Left lung (tissue), 10 donors: ENCODE data around the gene PARD6G. TPM values are rescaled to one million over a fixed set of nuclear protein-coding genes. Genes with fewer than 3 reads are reported as not detected.

Experiments used
- ATAC-seq: fragments of 200-7000 bp; cut with Tn5 transposase; one replicate; pipeline ENCODE4 v1.9.1; 2020; ENCODE audit warnings: moderate library complexity
- DNase-seq, 4 donors: peaks; one replicate each; pipeline ENCODE4 v3.0.0-alpha.2; 2013 to 2020
- H3K27ac ChIP-seq, 2 donors: fragments of 200-600 bp; sonication (generic) in 1 of 2; one replicate each; pipeline versions ENCODE4 v1.5.0 to v1.8.0; 2020 to 2021
- H3K27me3 ChIP-seq, 2 donors: fragments of 200-600 bp; sonication (generic) in 1 of 2; one replicate each; pipeline versions ENCODE4 v1.5.0 to v1.8.0; 2020 to 2021
- H3K36me3 ChIP-seq, 2 donors: fragments of 200-600 bp; sonication (generic) in 1 of 2; one replicate each; pipeline versions ENCODE4 v1.5.0 to v1.8.0; 2020 to 2021
- H3K4me1 ChIP-seq, 2 donors: fragments of 200-600 bp; one replicate each; pipeline ENCODE4 v1.8.0; 2021
- H3K4me3 ChIP-seq, 2 donors: fragments of 200-600 bp; sonication (generic) in 1 of 2; one replicate each; pipeline versions ENCODE4 v1.5.0 to v1.8.0; 2020 to 2021; ENCODE audit warnings: mild to moderate bottlenecking in 1 of 2
- H3K9me3 ChIP-seq, 2 donors: fragments of 200-600 bp; sonication (generic) in 1 of 2; one replicate each; pipeline versions ENCODE4 v1.5.0 to v1.8.0; 2020 to 2021
- intact Hi-C, 2 donors: fragments of 100-400 bp; cut with DNase I; formaldehyde crosslinking; loops; one replicate each; pipeline versions ENCODE4 v1.11.2 to v1.14.2; 2022
- polyA plus RNA-seq, 6 donors: library from polyadenylated mRNA; unstranded; fragments of 120-200 nt; gene quantifications; one replicate each; pipeline ENCODE4 v1.2.1, GENCODE V29; 2013; ENCODE audit not compliant: insufficient read length in 6 of 6
- total RNA-seq, 2 donors: library from RNA; stranded (reverse); fragmentation: NEBNext Ultra II Directional; extraction: Animal tissue kit (Norgen Biotek cat#: 25700); gene quantifications; one replicate each; pipeline ENCODE4 v1.2.1, GENCODE V29; 2021
- TF ChIP-seq, protein P1 (sequence below), 2 donors: fragments of 200-600 bp; sonication (generic) in 1 of 2; IDR thresholded peaks; one replicate each; pipeline versions ENCODE4 v1.5.0 to v1.8.0; 2021; ENCODE audit warnings: antibody characterized with exemption in 2 of 2
- donor health status: DM: no; HTN: yes; CAD: no.
- donor health status: DM: no; HTN: no; CAD: no.

PARD6G gene
- total and polyA plus RNA-seq, 8 donors: 6.9 to 25.2 (median 19.8) TPM

DNA sequence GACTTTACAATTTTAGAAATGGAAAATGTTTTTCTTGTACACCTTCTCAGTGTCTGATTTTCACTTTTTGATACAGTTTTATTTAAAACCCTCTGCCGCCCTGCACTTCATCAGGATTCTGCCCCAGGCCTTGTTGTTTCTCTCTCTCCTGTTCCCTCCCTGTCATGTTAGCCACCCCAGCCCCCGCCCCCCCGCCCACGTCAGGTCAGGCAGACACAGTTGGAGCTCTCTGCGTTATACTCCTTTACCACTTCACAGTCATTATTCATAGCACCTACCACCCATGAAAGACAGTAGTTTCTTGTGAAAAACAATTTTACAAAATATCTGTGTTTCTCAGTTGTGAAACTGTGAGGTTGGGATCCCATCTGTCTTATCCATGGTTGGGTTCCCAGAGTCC lies 116.8 kb downstream of the PARD6G start:
- H3K4me3 ChIP-seq: no peak overlapping the region
- H3K27me3 ChIP-seq: no peaks in the 10 kb centered on the region
- no peak for DNase-seq
- no peak overlapping the region for H3K27ac ChIP-seq
- TF ChIP-seq, protein P1, sequence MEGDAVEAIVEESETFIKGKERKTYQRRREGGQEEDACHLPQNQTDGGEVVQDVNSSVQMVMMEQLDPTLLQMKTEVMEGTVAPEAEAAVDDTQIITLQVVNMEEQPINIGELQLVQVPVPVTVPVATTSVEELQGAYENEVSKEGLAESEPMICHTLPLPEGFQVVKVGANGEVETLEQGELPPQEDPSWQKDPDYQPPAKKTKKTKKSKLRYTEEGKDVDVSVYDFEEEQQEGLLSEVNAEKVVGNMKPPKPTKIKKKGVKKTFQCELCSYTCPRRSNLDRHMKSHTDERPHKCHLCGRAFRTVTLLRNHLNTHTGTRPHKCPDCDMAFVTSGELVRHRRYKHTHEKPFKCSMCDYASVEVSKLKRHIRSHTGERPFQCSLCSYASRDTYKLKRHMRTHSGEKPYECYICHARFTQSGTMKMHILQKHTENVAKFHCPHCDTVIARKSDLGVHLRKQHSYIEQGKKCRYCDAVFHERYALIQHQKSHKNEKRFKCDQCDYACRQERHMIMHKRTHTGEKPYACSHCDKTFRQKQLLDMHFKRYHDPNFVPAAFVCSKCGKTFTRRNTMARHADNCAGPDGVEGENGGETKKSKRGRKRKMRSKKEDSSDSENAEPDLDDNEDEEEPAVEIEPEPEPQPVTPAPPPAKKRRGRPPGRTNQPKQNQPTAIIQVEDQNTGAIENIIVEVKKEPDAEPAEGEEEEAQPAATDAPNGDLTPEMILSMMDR (IDR thresholded peaks at IDR 0.05): no peak
- H3K4me1 ChIP-seq: no peaks in the 10 kb centered on the region
- intact Hi-C loops: no loop called here
- H3K36me3 ChIP-seq: peaks cover 4 to 27% of the 10 kb centered on the region in 2 donors
- H3K9me3 ChIP-seq: no peaks in the 10 kb centered on the region
- ATAC-seq: no peak

DNA sequence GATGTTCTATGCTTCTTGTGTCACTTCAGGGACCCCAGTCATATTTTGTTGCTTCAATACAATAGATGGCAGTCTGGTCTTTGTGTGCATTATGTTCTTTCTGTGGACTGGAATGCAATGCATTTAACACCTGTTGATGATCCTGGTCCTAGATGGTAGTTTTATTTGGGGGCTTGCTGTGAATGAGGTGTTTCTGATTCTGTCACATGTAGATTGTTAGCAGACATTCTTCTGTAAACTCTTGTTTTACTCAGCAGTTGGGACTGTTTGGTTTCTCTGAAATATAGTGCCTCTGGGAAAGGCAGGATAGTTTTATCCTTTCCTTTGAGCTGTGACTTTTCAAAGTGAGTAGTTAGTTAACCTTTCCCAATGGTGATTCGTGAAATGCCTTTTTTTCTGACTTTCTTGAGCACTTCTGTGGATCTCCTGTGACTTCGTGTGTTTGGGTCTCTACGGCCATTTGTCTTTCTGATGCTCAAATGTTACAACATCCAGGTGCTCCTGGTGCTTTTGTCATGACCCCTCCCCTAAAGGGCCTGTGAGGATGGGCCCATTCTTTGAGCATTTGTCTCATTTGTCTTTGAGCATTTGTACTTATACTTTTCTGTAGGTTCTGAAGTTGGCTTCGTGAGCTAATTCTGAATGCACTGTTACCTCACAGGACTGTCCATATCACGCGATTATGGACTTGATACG lies 117.5 kb downstream of the PARD6G start:
- Histone ChIP-seq H3K36me3 (peaks cover 4 to 21% of the 10 kb centered on the region in 2 donors), H3K4me3 (no peak overlapping the region), H3K9me3 (no peaks in the 10 kb centered on the region), H3K27me3 (no peaks in the 10 kb centered on the region), H3K27ac (no peak overlapping the region), H3K4me1 (no peaks in the 10 kb centered on the region)
- intact Hi-C loops: no loop called here
- no peak for DNase-seq
- TF ChIP-seq, protein P1 (IDR thresholded peaks at IDR 0.05): no peak
- ATAC-seq: no peak

DNA sequence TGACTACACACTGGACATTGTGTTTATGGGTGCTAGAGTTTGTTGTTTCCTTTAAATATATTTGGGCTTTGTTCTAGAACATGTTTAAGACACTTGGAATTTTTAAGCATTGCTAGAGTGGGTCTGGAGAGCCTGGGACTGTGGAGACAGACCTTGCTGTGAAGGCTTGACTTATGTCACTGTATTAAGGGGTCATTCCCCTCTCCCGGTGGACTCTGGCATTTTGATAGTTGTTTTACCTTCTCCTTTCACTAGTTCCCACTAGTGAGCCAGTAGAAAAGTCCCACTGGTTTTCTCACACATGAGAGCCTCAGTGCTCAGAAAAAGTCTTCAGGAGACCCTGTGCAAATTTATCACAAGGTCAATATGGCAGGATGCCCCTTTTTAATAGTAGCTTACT lies 119.7 kb downstream of the PARD6G start:
- peaks cover 0 to 4% of the 10 kb centered on the region in 2 donors for H3K36me3 ChIP-seq
- H3K27me3 ChIP-seq: no peaks in the 10 kb centered on the region
- H3K4me1 ChIP-seq: no peaks in the 10 kb centered on the region
- no peak overlapping the region for H3K27ac ChIP-seq
- intact Hi-C loops: no loop called here
- no peaks in the 10 kb centered on the region for H3K9me3 ChIP-seq
- TF ChIP-seq, protein P1 (IDR thresholded peaks at IDR 0.05): no peak
- ATAC-seq (no peak), DNase-seq (no peak)
- H3K4me3 ChIP-seq: no peak overlapping the region

GRCh38 chr18:80126797-80127196 lies 120.5 kb downstream of the PARD6G start:
- intact Hi-C loops: no loop called here
- ATAC-seq (no peak), DNase-seq (no peak)
- no peaks in the 10 kb centered on the region for H3K27me3 ChIP-seq
- peaks cover 0 to 4% of the 10 kb centered on the region in 2 donors for H3K36me3 ChIP-seq
- no peak overlapping the region for H3K27ac ChIP-seq
- TF ChIP-seq, protein P1 (IDR thresholded peaks at IDR 0.05): no peak
- no peaks in the 10 kb centered on the region for H3K4me1 ChIP-seq
- H3K9me3 ChIP-seq: no peaks in the 10 kb centered on the region
- no peak overlapping the region for H3K4me3 ChIP-seq

DNA sequence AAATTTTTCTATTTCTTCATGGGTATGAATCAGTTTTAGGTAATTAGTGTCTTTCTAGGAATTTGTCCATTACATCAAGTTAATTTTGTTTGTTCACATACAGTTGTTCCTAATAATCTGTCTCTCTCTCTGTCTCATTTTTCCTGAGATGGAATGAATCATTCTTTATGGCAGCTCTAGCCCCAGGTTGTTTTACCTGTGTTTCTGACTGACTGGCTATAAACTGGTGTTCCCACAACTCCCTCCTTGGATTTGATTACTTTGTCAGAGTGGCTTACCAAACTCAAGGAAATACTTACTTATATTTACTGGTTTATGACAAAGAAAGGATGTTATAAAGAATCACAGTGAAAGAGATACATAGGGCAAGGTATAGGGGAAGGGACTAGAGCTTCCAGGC lies 123.2 kb downstream of the PARD6G start:
- H3K27ac ChIP-seq: no peak overlapping the region
- no peak for DNase-seq
- H3K4me3 ChIP-seq: no peak overlapping the region
- TF ChIP-seq, protein P1 (IDR thresholded peaks at IDR 0.05): no peak
- no peaks in the 10 kb centered on the region for H3K9me3 ChIP-seq
- no peaks in the 10 kb centered on the region for H3K27me3 ChIP-seq
- intact Hi-C loops: no loop called here
- ATAC-seq: no peak
- no peaks in the 10 kb centered on the region for H3K4me1 ChIP-seq
- H3K36me3 ChIP-seq: peaks cover 4 to 10% of the 10 kb centered on the region in 2 donors
